Measurements from ENCODE around the gene LSAMP. TPM values are rescaled to one million over a fixed set of nuclear protein-coding genes. Genes with fewer than 3 reads are reported as not detected.

Gene LSAMP
- total and polyA plus RNA-seq, 2 of the 13 experiments (the other 11 are each of a cell fraction or from before 2014, with no cell fraction given), result not detected

GRCh38 chr3:115760716-115761115 lies 684.6 kb downstream of the LSAMP start (continued):
- TF ChIP-seq ZNF646 (CRISPR knock-in tag; IDR thresholded peaks at IDR 0.05) (no peak), RXRA (CRISPR knock-in tag; IDR thresholded peaks at IDR 0.05) (no peak), MZF1 (CRISPR knock-in tag; IDR thresholded peaks at IDR 0.05; ENCODE audit: borderline replicate concordance) (no peak)
- TF ChIP-seq, protein P1, sequence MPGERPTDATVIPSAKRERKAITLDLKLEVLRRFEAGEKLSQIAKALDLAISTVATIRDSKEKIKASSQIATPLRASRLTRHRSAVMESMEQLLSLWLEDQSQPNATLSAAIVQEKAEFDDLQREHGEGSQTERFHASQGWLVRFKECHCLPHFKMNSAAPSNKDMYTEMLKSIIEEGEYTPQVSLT (CRISPR knock-in tag; IDR thresholded peaks at IDR 0.05; ENCODE audit: borderline replicate concordance, low read depth), result no peak

DNA sequence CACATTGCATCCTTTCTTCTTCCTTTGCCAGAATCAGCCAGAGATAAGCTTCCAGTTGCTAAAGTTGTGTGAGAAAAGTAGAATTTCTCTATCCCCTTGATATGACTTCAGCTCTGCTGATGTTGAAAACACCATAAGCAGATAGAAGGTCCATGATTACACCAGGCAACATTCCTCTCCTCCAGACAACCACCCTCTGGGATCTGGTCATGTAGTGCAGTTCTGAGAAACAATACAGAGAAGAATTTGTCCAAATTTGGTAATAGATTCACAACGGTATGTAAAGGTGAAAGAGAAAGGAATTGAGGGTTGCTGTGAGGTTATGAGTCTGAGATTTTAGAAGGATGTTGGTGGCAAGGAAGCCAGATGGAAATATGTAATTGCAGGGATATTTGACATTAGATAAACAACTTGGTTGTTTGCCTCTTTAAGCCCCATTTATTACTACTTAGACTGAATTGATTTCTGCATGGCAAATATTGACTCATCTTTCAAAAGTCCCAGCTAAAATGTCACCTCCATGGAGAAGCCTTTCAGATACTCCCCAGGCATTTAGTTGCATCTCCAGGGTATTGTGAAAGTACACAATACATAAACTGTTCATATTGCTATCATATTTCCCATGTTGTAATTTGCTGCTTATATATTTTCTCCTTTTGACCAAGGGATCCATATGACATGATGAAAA lies 687.1 kb downstream of the LSAMP start:
- DNase-seq (ENCODE audit: low spot score), result peak; percentile 16
- Histone ChIP-seq H3K4me3 (replicated peaks in 1 of 3; ENCODE audit: insufficient read depth in 1 of 3, low read depth in 2 of 3, low read length in 3 of 3) (no peak overlapping the region), H3K9me3 (ENCODE audit: low read length) (no peaks in the 10 kb centered on the region; the same call in 1 of the 2 replicates), H3K27ac (ENCODE audit: extremely low read length, insufficient read depth, low read length) (no peak overlapping the region), H4K20me1 (ENCODE audit: insufficient read depth, low read length) (no peaks in the 10 kb centered on the region), H3K36me3 (replicated peaks in 1 of 2; ENCODE audit: control insufficient read depth in 1 of 2, insufficient read depth in 2 of 2, low read length in 2 of 2) (no peaks in the 10 kb centered on the region), H3K79me2 (ENCODE audit: insufficient read depth, low read length) (no peaks in the 10 kb centered on the region), H3K9ac (ENCODE audit: insufficient read depth, low read depth, low read length) (no peak overlapping the region), H3K4me2 (ENCODE audit: low read depth, low read length) (no peak overlapping the region), H3K27me3 (ENCODE audit: control insufficient read depth in 1 of 2, insufficient read depth in 2 of 2, low read length in 2 of 2) (no peaks in the 10 kb centered on the region), H2AFZ (ENCODE audit: low read length) (no peak overlapping the region), H3K4me1 (ENCODE audit: insufficient read depth, low read length) (peaks cover 19% of the 10 kb centered on the region)
- BruUV-seq (replicated peaks), result no TSS peak
- in situ Hi-C loops (cut with HindIII; ENCODE audit: extremely low pct_ligation_motif_present, low pct_unique_long_range_greater_than_20kb) (no loop called here), intact Hi-C loops (cut with micrococcal nuclease; ENCODE audit: unreplicated experiment) (no loop called here)
- CTCF ChIA-PET (ENCODE audit: low intra/inter-chr PET ratio, low total read pairs), result no interaction called here
- WGBS (ENCODE audit: low lambda C conversion rate), result 55% methylated on average over 1 of the region's 1 CpG
- peak; percentile 70 for ATAC-seq
- FAIRE-seq, result no peak
- POLR2A ChIA-PET, result no interaction called here
- TF ChIP-seq ZFP36L1 (CRISPR knock-in tag; IDR thresholded peaks at IDR 0.05) (no peak), FOXA3 (CRISPR knock-in tag; IDR thresholded peaks at IDR 0.05) (peak; percentile 50; the same call in 1 of the 2 replicates), ONECUT2 (CRISPR knock-in tag; IDR thresholded peaks at IDR 0.05) (peak; percentile 62), ZNF274 (CRISPR knock-in tag; IDR thresholded peaks at IDR 0.05) (no peak), SNAPC5 (CRISPR knock-in tag; IDR thresholded peaks at IDR 0.05; ENCODE audit: borderline replicate concordance) (no peak), POLR2AphosphoS2 (IDR thresholded peaks at IDR 0.05; ENCODE audit: low read depth, low read length) (no peak)
- TF ChIP-seq, protein P2, sequence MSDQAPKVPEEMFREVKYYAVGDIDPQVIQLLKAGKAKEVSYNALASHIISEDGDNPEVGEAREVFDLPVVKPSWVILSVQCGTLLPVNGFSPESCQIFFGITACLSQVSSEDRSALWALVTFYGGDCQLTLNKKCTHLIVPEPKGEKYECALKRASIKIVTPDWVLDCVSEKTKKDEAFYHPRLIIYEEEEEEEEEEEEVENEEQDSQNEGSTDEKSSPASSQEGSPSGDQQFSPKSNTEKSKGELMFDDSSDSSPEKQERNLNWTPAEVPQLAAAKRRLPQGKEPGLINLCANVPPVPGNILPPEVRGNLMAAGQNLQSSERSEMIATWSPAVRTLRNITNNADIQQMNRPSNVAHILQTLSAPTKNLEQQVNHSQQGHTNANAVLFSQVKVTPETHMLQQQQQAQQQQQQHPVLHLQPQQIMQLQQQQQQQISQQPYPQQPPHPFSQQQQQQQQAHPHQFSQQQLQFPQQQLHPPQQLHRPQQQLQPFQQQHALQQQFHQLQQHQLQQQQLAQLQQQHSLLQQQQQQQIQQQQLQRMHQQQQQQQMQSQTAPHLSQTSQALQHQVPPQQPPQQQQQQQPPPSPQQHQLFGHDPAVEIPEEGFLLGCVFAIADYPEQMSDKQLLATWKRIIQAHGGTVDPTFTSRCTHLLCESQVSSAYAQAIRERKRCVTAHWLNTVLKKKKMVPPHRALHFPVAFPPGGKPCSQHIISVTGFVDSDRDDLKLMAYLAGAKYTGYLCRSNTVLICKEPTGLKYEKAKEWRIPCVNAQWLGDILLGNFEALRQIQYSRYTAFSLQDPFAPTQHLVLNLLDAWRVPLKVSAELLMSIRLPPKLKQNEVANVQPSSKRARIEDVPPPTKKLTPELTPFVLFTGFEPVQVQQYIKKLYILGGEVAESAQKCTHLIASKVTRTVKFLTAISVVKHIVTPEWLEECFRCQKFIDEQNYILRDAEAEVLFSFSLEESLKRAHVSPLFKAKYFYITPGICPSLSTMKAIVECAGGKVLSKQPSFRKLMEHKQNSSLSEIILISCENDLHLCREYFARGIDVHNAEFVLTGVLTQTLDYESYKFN (CRISPR knock-in tag; conservative IDR thresholded peaks at IDR 0.05), result 0 out of 2 replicates have a peak, but pooled peaks have one; percentile 3

All from HepG2 (cell line).